Stimulated activated CD8-positive, alpha-beta memory T cell treated with anti-CD3 and anti-CD28 coated beads, Interleukin-15, amount 100 ng/mL, for 48 hours (primary cell): Measurements from ENCODE around the gene TOP2A.

Experiments used
- DNase-seq, 2 donors: peaks; one replicate each; pipeline ENCODE4 v3.0.0-alpha.2; 2020; ENCODE audit warnings: low read depth in 2 of 2

The TOP2A gene

GRCh38 chr17:40452216-40452787, 34.6 kb upstream of the TOP2A start:
- DNase-seq, result no peak

DNA sequence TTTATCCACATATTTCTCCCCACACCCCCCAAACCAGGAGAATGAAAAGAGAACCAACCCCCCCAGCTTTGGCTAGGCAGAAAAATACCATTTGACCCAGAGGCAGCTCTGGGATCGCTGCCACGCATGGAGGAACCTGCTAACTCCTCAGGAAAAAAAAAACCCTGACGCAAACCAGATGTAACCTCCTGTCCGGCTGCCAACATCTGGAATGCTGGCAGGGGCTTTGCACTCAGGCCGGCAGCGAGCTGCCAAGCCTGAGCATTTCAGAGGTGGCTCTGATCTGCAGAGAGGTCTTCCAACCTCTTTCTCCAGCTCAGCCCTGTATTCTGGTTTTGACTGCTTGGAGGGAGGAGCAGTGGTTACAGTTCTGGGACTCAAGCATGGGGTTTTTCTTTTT, 33.7 kb upstream of the TOP2A start:
- no peak for DNase-seq

DNA sequence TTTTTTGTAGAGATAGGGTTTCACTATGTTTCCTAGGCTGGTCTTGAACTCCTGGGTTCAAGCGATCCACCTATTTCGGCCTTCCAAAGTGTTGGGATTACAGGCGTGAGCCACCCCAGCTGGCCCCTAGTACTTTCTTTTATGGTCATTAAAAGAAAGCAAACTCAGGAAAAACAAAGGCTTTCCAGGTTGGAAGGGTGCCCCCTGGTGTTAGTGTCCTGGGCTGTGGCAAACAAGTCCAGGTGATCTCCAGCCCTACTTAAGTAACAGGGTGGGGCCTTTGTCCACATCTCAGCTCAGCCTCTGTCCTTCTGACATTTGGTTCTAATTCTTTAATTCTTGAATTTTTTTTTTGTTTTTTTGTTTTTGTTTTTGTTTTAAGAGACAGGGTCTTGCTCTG, 32.5 kb upstream of the TOP2A start:
- DNase-seq, result no peak

DNA sequence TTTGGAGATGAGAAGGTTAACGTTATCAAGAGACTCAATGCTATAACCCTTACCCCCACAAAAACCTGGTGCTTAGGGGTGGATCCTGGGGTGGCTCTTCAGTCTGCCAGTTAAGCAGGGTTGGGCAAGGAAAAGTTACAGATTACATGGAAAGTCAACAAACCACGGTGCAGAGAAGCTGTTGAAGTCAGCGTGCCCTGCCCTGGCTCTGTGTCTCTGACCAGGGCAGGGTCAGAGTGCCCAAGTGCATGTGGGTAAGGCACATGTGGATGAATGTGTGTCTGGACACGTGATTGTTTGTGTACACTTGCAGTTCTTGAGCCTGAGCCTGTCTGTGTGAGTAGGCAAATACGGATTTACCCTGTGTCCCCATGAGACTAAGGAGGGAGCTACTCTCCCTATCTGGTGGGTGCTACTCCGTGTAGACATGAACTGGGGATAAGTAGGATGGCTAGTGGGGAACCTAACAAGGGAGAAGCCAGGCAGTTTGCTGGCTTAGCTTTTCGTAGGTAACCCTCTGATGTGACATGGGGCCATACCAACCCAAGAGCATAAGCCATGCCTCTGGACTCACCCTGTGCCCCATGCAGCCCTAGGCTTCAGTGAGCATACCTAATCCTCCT, 31.1 kb upstream of the TOP2A start:
- no peak for DNase-seq

- DNase-seq, result no peak
Measured at GRCh38 chr17:40448213-40448638, 30.5 kb upstream of the TOP2A start.

DNA sequence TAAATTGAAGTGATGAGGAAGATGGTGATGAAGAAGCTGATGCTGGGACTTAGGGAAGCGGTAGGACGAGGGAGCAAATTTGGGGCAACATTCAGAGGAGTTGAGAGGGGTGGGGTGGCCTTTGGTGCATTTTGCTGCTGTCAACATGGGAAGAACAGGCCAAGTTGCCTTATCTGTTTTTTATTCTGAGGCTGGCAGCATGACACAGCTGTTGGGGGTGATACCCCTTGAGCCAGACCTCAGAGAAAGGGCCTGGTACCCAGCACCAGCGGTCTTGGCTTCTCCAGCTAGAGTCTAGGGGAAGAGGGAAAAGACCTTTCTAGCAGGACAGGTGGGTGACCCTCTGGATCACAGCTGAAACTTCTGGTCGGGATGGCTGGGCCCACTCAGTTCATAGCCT, 30.1 kb upstream of the TOP2A start:
- DNase-seq, result no peak

GRCh38 chr17:40447148-40447644, 29.5 kb upstream of the TOP2A start:
- DNase-seq, result no peak

GRCh38 chr17:40445751-40446468, 28.2 kb upstream of the TOP2A start:
- no peak for DNase-seq

- no peak for DNase-seq
Measured at GRCh38 chr17:40443988-40444899, 26.5 kb upstream of the TOP2A start.

DNA sequence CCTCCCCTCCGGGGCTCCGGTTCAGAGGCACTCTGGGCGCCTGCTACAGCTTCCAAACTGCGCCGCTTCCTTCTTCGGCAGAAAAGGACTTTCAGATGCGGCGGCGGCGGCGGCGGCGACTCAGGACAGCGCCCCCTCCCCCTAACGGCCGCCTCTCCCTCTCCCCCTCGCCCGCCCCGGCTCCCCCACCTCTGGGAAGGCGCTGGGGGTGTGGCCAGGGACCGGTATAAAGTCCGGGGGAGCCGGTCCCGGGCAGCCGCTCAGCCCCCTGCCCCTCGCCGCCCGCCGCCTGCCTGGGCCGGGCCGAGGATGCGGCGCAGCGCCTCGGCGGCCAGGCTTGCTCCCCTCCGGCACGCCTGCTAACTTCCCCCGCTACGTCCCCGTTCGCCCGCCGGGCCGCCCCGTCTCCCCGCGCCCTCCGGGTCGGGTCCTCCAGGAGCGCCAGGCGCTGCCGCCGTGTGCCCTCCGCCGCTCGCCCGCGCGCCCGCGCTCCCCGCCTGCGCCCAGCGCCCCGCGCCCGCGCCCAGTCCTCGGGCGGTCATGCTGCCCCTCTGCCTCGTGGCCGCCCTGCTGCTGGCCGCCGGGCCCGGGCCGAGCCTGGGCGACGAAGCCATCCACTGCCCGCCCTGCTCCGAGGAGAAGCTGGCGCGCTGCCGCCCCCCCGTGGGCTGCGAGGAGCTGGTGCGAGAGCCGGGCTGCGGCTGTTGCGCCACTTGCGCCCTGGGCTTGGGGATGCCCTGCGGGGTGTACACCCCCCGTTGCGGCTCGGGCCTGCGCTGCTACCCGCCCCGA, 25.7 kb upstream of the TOP2A start, which contains the start of gene IGFBP4:
TSS of gene IGFBP4 (plus strand) at position 255 of the 792 bp plus-strand sequence. CDS start at position 541, 286 bp downstream.
- DNase-seq, result peak; percentile 50 to 58

- no peak for DNase-seq
Measured at GRCh38 chr17:40442392-40443195, 24.9 kb upstream of the TOP2A start.

DNA sequence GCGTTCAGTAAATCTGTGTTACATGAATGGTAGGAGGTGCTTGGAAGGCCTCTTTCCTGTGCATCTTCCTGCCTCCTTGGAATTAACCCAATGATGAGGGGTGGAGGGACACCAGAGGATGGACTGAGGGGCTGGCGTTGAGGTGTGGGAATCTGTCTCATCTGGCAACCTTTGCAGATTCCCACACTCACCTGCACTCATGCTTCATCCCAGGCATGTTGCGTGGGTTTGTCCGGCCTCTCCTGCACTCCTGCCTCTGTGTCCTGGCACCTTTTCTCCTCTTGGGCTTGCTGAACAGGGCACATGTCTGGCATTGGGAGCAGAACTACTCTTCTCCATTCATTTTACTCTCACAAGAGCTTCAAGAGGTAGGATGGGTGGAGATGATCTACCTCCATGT, 22.5 kb upstream of the TOP2A start:
- no peak for DNase-seq

DNA sequence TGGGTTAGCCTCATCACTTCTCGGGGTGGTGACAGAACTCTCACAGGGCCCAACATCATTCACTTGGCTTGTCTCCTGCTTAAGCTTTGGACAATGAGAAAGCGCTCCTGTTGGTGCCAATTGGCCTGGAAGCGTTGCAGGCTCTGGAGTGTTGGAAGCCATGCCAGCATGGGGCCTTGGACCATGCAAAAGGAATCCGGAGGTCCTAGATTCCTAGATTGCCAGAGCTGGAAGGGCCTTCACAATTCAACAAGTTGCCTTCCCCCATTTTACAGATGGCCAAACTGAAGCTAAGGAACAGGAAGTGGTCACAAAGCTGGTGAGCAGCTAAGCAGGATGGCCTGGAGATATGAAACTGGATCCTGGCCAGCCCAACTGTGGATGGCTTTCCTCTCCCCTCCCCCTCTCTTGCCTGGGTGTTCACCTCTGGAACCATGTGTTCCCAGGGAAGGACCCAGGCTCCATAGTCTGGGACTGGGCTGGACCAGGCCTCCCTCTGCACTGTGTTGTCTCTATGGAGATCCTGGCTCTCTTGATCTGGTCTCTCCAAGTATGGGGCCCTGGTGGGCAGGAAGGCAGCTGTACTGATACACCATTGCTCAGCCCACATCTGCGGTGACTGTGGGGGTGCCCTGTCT, 19.5 kb upstream of the TOP2A start:
- no peak for DNase-seq

- DNase-seq, result no peak
Measured at GRCh38 chr17:40436636-40437035, 18.9 kb upstream of the TOP2A start.

DNA sequence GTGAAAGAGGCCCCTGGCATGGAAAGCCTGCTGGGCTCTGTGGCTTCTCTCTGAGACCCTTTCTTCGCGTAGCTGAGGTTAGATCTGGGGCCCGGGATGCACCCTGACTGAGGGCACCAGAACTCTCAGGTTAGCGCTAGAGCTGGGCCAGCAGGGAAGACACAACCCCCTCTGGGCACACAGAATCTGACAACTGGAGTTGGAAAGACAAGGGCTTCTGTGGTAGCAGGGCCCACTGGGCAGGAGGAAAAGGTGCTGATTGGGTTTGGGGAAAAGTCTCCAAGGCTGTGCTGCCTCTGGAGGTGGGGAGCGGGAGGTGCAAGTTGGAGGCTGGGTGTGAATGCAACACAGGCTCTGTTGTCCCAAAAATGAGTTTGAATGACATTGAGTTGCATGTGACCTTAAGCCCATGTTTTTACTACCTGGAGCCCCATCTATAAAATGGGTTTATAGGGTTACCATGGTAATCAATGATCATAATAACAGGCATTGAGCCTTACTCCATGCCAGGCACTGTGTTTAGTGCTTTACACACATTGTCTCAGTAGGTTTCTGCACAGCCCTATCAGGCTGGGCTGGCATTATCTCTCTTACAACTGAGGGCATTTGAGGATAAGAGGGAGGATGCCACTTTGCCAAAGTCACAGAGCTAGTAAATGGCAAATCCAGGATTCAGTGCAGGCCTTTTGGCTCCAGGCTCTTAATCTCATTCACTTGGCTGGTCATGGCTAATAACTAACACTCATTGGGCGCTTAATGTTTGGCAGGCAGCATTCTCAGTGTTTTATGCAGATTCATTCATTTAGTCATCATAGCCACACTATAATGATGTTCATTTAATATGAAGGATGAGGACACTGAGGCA, 16.1 kb upstream of the TOP2A start:
- no peak for DNase-seq

GRCh38 chr17:40432864-40433528, 15.3 kb upstream of the TOP2A start:
- no peak for DNase-seq

DNA sequence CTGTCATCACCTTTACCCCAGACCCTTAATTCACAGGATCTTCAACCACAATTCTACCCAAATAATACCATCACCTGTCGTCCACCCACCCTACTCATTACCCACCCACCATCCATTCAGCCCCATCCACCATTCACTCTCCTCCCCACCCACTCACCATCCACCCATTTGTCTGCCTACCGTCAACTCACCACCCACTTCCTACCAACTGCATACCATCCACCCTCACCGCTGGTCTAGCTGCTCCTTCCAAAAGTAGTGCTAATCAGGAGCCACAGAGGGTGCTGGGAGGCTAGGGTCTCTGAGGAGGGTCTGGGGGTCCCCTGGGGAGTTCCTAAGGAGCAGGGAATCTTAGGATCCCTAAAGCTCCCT, 13.5 kb upstream of the TOP2A start:
- no peak for DNase-seq
